ENCODE results near the gene ATRX.
"Not testable (repeated sequence)": the region's sequence is repeated elsewhere in the genome, so short reads cannot be mapped to it uniquely, and the experiment has no call there.

ATRX gene

GRCh38 chrX:77785486-77786364 lies at the start of gene ATRX:
ATRX (minus strand) TSS chrX:77786216; CDS start chrX:77786001, 215 bp downstream.
- DNase-seq (ENCODE audit: low read depth), result peak; percentile 52

GRCh38 chrX:77831544-77831943 lies 45.5 kb upstream of the ATRX start:
- DNase-seq (ENCODE audit: low read depth), result not testable (repeated sequence)

GRCh38 chrX:77821989-77822388 lies 36.0 kb upstream of the ATRX start:
- DNase-seq (ENCODE audit: low read depth), result not testable (repeated sequence)

- no peak for DNase-seq (ENCODE audit: low read depth)
Measured at GRCh38 chrX:77820091-77820727, 34.2 kb upstream of the ATRX start.

GRCh38 chrX:77814210-77814609 lies 28.2 kb upstream of the ATRX start:
- DNase-seq (ENCODE audit: low read depth), result no peak

GRCh38 chrX:77802201-77802600 lies 16.2 kb upstream of the ATRX start:
- no peak for DNase-seq (ENCODE audit: low read depth)

GRCh38 chrX:77795124-77795523 lies 9.1 kb upstream of the ATRX start:
- no peak for DNase-seq (ENCODE audit: low read depth)

- no peak for DNase-seq (ENCODE audit: low read depth)
Measured at GRCh38 chrX:77793946-77794345, 7.9 kb upstream of the ATRX start.

GRCh38 chrX:77788050-77788449 lies 2.0 kb upstream of the ATRX start:
- DNase-seq (ENCODE audit: low read depth), result no peak

GRCh38 chrX:77786365-77786680 lies 307 bp upstream of the ATRX start:
- DNase-seq (ENCODE audit: low read depth), result no peak

- DNase-seq (ENCODE audit: low read depth), result no peak
Measured at GRCh38 chrX:77779695-77780094, 6.3 kb downstream of the ATRX start.

GRCh38 chrX:77776659-77777058 lies 9.4 kb downstream of the ATRX start:
- no peak for DNase-seq (ENCODE audit: low read depth)

- no peak for DNase-seq (ENCODE audit: low read depth)
Measured at GRCh38 chrX:77771601-77772000, 14.4 kb downstream of the ATRX start.

- DNase-seq (ENCODE audit: low read depth), result no peak
Measured at GRCh38 chrX:77768787-77769186, 17.2 kb downstream of the ATRX start.

GRCh38 chrX:77766212-77766611 lies 19.8 kb downstream of the ATRX start:
- not testable (repeated sequence) for DNase-seq (ENCODE audit: low read depth)

- DNase-seq (ENCODE audit: low read depth), result no peak
Measured at GRCh38 chrX:77755561-77755960, 30.5 kb downstream of the ATRX start.

- not testable (repeated sequence) for DNase-seq (ENCODE audit: low read depth)
Measured at GRCh38 chrX:77753942-77754341, 32.1 kb downstream of the ATRX start.

- no peak for DNase-seq (ENCODE audit: low read depth)
Measured at GRCh38 chrX:77749695-77750094, 36.3 kb downstream of the ATRX start.

- no peak for DNase-seq (ENCODE audit: low read depth)
Measured at GRCh38 chrX:77743720-77744119, 42.3 kb downstream of the ATRX start.

- no peak for DNase-seq (ENCODE audit: low read depth)
Measured at GRCh38 chrX:77742788-77743476, 43.1 kb downstream of the ATRX start.

GRCh38 chrX:77740376-77740905 lies 45.6 kb downstream of the ATRX start:
- no peak for DNase-seq (ENCODE audit: low read depth)

GRCh38 chrX:77733342-77733741 lies 52.7 kb downstream of the ATRX start:
- no peak for DNase-seq (ENCODE audit: low read depth)

Data from stimulated activated CD4-positive, alpha-beta T cell treated with anti-CD3 and anti-CD28 coated beads, Interleukin-2, amount 100 ng/mL, for 4 hours (primary cell).